HCT116 (cell line): Measurements from ENCODE around the gene SPATS2L. TPM values are rescaled to one million over a fixed set of nuclear protein-coding genes. Genes with fewer than 3 reads are reported as not detected.

Source experiments
- ATAC-seq: fragments of 200-7000 bp; cut with Tn5 transposase; 2 replicates; pipeline ENCODE4 v1.9.1; 2020; ENCODE audit warnings: mild to moderate bottlenecking, moderate library complexity
- BruUV-seq: library from RNA; stranded (reverse); fragments of 400-500 nt; replicated peaks from 2 replicates; lab custom pipeline; 2021; lab: Mats Ljungman, UMichigan
- CTCF ChIA-PET: fragments of 300-600 bp; sonication (Branson Sonifier 250); formaldehyde crosslinking; loops from one replicate; lab custom pipeline; 2021; ENCODE audit warnings: antibody characterized with exemption; lab: Charles Lee
- POLR2A ChIA-PET: fragments of 300-600, 350-600 bp; sonication (Branson Sonifier 250); formaldehyde crosslinking; loops from one replicate; lab custom pipeline; 2021; ENCODE audit warnings: antibody characterized with exemption; lab: Charles Lee
- RAD21 ChIA-PET, 2 experiments: fragments of 300-600 bp; sonication (Branson Sonifier 250); formaldehyde crosslinking; loops; one replicate each; lab custom pipeline; 2023; ENCODE audit warnings: low total read pairs in 2 of 2; ENCODE audit not compliant: uncharacterized antibody in 2 of 2, unreplicated experiment in 2 of 2, low non-redundant PET in 1 of 2; lab: Charles Lee
- DNase-seq: peaks from one replicate; pipeline ENCODE4 v3.0.0-alpha.2; 2010; ENCODE audit warnings: low read depth, low spot score
- H2AFZ ChIP-seq: fragments of 200-600 bp; shearing (Covaris generic), sonication (generic); 2 replicates; pipeline ENCODE4 v1.6.1; 2017; ENCODE audit warnings: low read depth, mixed run types, mixed read lengths, antibody characterized with exemption, low read length; ENCODE audit not compliant: poor library complexity, severe bottlenecking
- H3K27ac ChIP-seq: 2 replicates; pipeline ENCODE4 v1.5.1; 2012; ENCODE audit warnings: low read depth, low read length
- H3K27me3 ChIP-seq: fragments of 200-600 bp; sonication (generic); 2 replicates; pipeline ENCODE4 v1.6.1; 2016; ENCODE audit warnings: mixed run types, low read length, mixed read lengths; ENCODE audit not compliant: insufficient read depth
- H3K36me3 ChIP-seq, 2 experiments: fragments of 200-500 bp in 1 of 2; fragments of 200-600 bp in 1 of 2; sonication (Bioruptor generic) in 1 of 2; sonication (generic) in 1 of 2; 2 replicates each; pipeline versions ENCODE4 v1.5.1 to v1.6.1; 2014 to 2016; ENCODE audit warnings: low read length in 2 of 2, inconsistent platforms in 1 of 2, mixed read lengths in 1 of 2, mixed run types in 1 of 2; ENCODE audit not compliant: insufficient read depth in 2 of 2, control insufficient read depth in 1 of 2
- H3K4me1 ChIP-seq, 2 experiments: fragments of 200-600 bp in 1 of 2; sonication (generic) in 1 of 2; 2 replicates each; pipeline versions ENCODE4 v1.5.1 to v1.6.1; 2012 to 2017; ENCODE audit warnings: low read length in 2 of 2, inconsistent platforms in 1 of 2, mild to moderate bottlenecking in 1 of 2, mixed read lengths in 1 of 2, mixed run types in 1 of 2, moderate library complexity in 1 of 2; ENCODE audit not compliant: insufficient read depth in 2 of 2, control insufficient read depth in 1 of 2
- H3K4me2 ChIP-seq: fragments of 200-600 bp; sonication (generic); 2 replicates; pipeline ENCODE4 v1.6.1; 2017; ENCODE audit warnings: mixed run types, low read length, mixed read lengths
- H3K4me3 ChIP-seq, 2 experiments: fragments of 200-600 bp in 1 of 2; sonication (generic) in 1 of 2; replicated peaks in 1 of 2; 2 replicates each; pipeline ENCODE4 v1.5.1; 2011 to 2016; ENCODE audit warnings: low read length in 2 of 2, control low read depth in 1 of 2, low read depth in 1 of 2, mild to moderate bottlenecking in 1 of 2, mixed read lengths in 1 of 2, mixed run types in 1 of 2
- H3K79me2 ChIP-seq: fragments of 200-600 bp; sonication (generic); 2 replicates; pipeline ENCODE4 v1.6.1; 2017; ENCODE audit warnings: mild to moderate bottlenecking, mixed run types, low read length, moderate library complexity, mixed read lengths; ENCODE audit not compliant: insufficient read depth
- H3K9ac ChIP-seq: fragments of 200-600 bp; sonication (generic); 2 replicates; pipeline ENCODE4 v1.6.1; 2016; ENCODE audit warnings: low read length, mixed read lengths
- H3K9me2 ChIP-seq: fragments of 200-600 bp; sonication (generic), shearing (Covaris generic); 2 replicates; pipeline ENCODE4 v1.6.1; 2017; ENCODE audit warnings: mixed run types, mild to moderate bottlenecking, moderate library complexity; ENCODE audit not compliant: insufficient read depth
- H3K9me3 ChIP-seq, 2 experiments: fragments of 200-500 bp in 1 of 2; fragments of 200-600 bp in 1 of 2; sonication (Bioruptor generic) in 1 of 2; sonication (generic) in 1 of 2; 2 replicates each; pipeline ENCODE4 v1.6.1; 2014 to 2017; ENCODE audit warnings: low read length in 2 of 2, mixed read lengths in 2 of 2, inconsistent platforms in 1 of 2, low read depth in 1 of 2, mild to moderate bottlenecking in 1 of 2, mixed run types in 1 of 2, moderate library complexity in 1 of 2; ENCODE audit not compliant: control insufficient read depth in 1 of 2, insufficient read depth in 1 of 2
- H4K20me1 ChIP-seq: fragments of 200-600 bp; sonication (generic), shearing (Covaris generic); 2 replicates; pipeline ENCODE4 v1.6.1; 2017; ENCODE audit warnings: mixed run types, mild to moderate bottlenecking, moderate library complexity; ENCODE audit not compliant: insufficient read depth
- ATF3 ChIP-seq: IDR thresholded peaks from 2 replicates; pipeline ENCODE4 v1.6.1; 2012
- CBX3 ChIP-seq: IDR thresholded peaks from 2 replicates; pipeline ENCODE4 v1.6.1; 2012; ENCODE audit warnings: low read depth
- CEBPB ChIP-seq: IDR thresholded peaks from 2 replicates; pipeline ENCODE4 v1.6.1; 2012; ENCODE audit warnings: low read depth
- CTCF ChIP-seq, 3 experiments: fragments of 200-600 bp in 1 of 3; sonication (generic) in 1 of 3; IDR thresholded peaks in 2 of 3; conservative IDR thresholded peaks in 1 of 3; 2 replicates each; pipeline ENCODE4 v1.5.1; 2012 to 2017; ENCODE audit warnings: low read depth in 2 of 3, low read length in 2 of 3, antibody characterized with exemption in 1 of 3, borderline replicate concordance in 1 of 3, control low read depth in 1 of 3, mild to moderate bottlenecking in 1 of 3, mixed read lengths in 1 of 3, mixed run types in 1 of 3, moderate library complexity in 1 of 3; ENCODE audit not compliant: insufficient read depth in 1 of 3
- EZH2 ChIP-seq: fragments of 200-600 bp; sonication (generic); IDR thresholded peaks from 2 replicates; pipeline ENCODE4 v1.6.1; 2017; ENCODE audit warnings: antibody characterized with exemption, mixed run types
- EZH2phosphoT487 ChIP-seq: fragments of 200-600 bp; IDR thresholded peaks from 2 replicates; pipeline ENCODE4 v1.6.1; 2018; ENCODE audit warnings: antibody characterized with exemption, borderline replicate concordance
- POLR2A ChIP-seq: IDR thresholded peaks from 2 replicates; pipeline ENCODE4 v1.7.0; 2011; ENCODE audit warnings: borderline replicate concordance; ENCODE audit not compliant: insufficient read depth, insufficient read length; ENCODE audit errors: extremely low read depth
- POLR2AphosphoS5 ChIP-seq: IDR thresholded peaks from 2 replicates; pipeline ENCODE4 v1.6.1; 2011; ENCODE audit warnings: mild to moderate bottlenecking, low read depth, low read length, moderate library complexity
- RAD21 ChIP-seq: IDR thresholded peaks from 2 replicates; pipeline ENCODE4 v1.6.1; 2012; ENCODE audit warnings: low read depth, mild to moderate bottlenecking
- SP1 ChIP-seq: IDR thresholded peaks from 2 replicates; pipeline ENCODE4 v1.6.1; 2012; ENCODE audit warnings: low read depth
- YY1 ChIP-seq: IDR thresholded peaks from 2 replicates; pipeline ENCODE4 v1.6.1; 2011; ENCODE audit warnings: low read length, low read depth, moderate library complexity, mild to moderate bottlenecking; ENCODE audit not compliant: insufficient replicate concordance; ENCODE audit errors: extremely low read depth
- ZNF274 ChIP-seq: fragments of 200-500 bp; sonication (Bioruptor generic); IDR thresholded peaks from 2 replicates; pipeline ENCODE4 v1.6.1; 2014; ENCODE audit warnings: mild to moderate bottlenecking, low read depth, low read length, inconsistent platforms
- intact Hi-C: fragments of 100-400 bp; cut with micrococcal nuclease; formaldehyde crosslinking; loops from 2 replicates; pipeline ENCODE4 v1.10.0; 2022
- total RNA-seq: library from RNA; stranded (reverse); gene quantifications from one replicate; pipeline ENCODE4 v1.2.1, GENCODE V29; 2021; ENCODE audit not compliant: unreplicated experiment

The SPATS2L gene
- total RNA-seq, 1 experiment from 2014 or later = 87.1 TPM

GRCh38 chr2:200379481-200380090 is 73.1 kb downstream of the SPATS2L start:
- Histone ChIP-seq H2AFZ (no peak overlapping the region), H3K36me3 (no peaks in the 10 kb centered on the region), H3K27ac (no peak overlapping the region), H4K20me1 (no peaks in the 10 kb centered on the region), H3K9ac (no peak overlapping the region)
- RAD21 ChIA-PET = interaction anchor here in 1 of 2 experiments (0.7 kb wide), 1 partner anchor 287 kb away, joined by 9 read pairs; no protein-coding TSS in a partner anchor
- BruUV-seq = no TSS peak
- intact Hi-C loops = no loop called here
- no peak for DNase-seq
- no peak for TF ChIP-seq YY1
- no peak for TF ChIP-seq ZNF274
- TF ChIP-seq SP1 = no peak
- TF ChIP-seq POLR2AphosphoS5 = no peak
- no peak for TF ChIP-seq POLR2A
- TF ChIP-seq, all 23 proteins: peak for 0
- Histone ChIP-seq H3K4me1 (peaks cover 51 to 73% of the 10 kb centered on the region in 2 experiments), H3K4me3 (no peak overlapping the region), H3K79me2 (peaks cover 50% of the 10 kb centered on the region), H3K9me3 (no peaks in the 10 kb centered on the region), H3K9me2 (no peaks in the 10 kb centered on the region), H3K27me3 (no peaks in the 10 kb centered on the region), H3K4me2 (no peak overlapping the region)
- CTCF ChIA-PET = no interaction called here
- POLR2A ChIA-PET = interaction anchor here (0.7 kb wide), 1 partner anchor 147 kb away, joined by 4 read pairs; the partner anchor contains the start of gene SGO2
- ATAC-seq = no peak

GRCh38 chr2:200380091-200380561 is 73.6 kb downstream of the SPATS2L start:
- Histone ChIP-seq H3K4me2 (peak overlapping the region; percentile 4; the same call in 1 of the 2 replicates), H3K9ac (no peak overlapping the region), H3K4me3 (no peak overlapping the region), H3K9me2 (no peaks in the 10 kb centered on the region), H3K36me3 (no peaks in the 10 kb centered on the region), H4K20me1 (no peaks in the 10 kb centered on the region), H3K4me1 (peaks cover 49 to 68% of the 10 kb centered on the region in 2 experiments), H3K27me3 (no peaks in the 10 kb centered on the region), H3K27ac (no peak overlapping the region), H3K9me3 (no peaks in the 10 kb centered on the region), H2AFZ (no peak overlapping the region), H3K79me2 (peaks cover 46% of the 10 kb centered on the region)
- BruUV-seq = no TSS peak
- ATAC-seq = no peak
- ChIA-PET CTCF (no interaction called here), POLR2A (no interaction called here), RAD21 (no interaction called here)
- no peak for DNase-seq
- TF ChIP-seq EZH2 = no peak
- no peak for TF ChIP-seq CTCF (IDR thresholded peaks at IDR 0.05 in 2 of 3, conservative IDR thresholded peaks at IDR 0.05 in 1 of 3; ENCODE audit: borderline replicate concordance in 1 of 3, insufficient read depth in 1 of 3, low read depth in 2 of 3, low read length in 2 of 3)
- no peak for TF ChIP-seq CBX3
- no peak for TF ChIP-seq ATF3
- no peak for TF ChIP-seq CEBPB
- TF ChIP-seq RAD21 = no peak
- TF ChIP-seq EZH2phosphoT487 = no peak
- intact Hi-C loops = no loop called here
